NOMO-1 treated with dmso at 0.1 percent for 144 hours (cell line): ENCODE data around the gene IMPDH1.

Source experiments
- DNase-seq: peaks from one replicate; lab custom pipeline; 2025; ENCODE audit not compliant: unreplicated experiment; lab: John Stamatoyannopoulos, UW

The IMPDH1 gene

DNA sequence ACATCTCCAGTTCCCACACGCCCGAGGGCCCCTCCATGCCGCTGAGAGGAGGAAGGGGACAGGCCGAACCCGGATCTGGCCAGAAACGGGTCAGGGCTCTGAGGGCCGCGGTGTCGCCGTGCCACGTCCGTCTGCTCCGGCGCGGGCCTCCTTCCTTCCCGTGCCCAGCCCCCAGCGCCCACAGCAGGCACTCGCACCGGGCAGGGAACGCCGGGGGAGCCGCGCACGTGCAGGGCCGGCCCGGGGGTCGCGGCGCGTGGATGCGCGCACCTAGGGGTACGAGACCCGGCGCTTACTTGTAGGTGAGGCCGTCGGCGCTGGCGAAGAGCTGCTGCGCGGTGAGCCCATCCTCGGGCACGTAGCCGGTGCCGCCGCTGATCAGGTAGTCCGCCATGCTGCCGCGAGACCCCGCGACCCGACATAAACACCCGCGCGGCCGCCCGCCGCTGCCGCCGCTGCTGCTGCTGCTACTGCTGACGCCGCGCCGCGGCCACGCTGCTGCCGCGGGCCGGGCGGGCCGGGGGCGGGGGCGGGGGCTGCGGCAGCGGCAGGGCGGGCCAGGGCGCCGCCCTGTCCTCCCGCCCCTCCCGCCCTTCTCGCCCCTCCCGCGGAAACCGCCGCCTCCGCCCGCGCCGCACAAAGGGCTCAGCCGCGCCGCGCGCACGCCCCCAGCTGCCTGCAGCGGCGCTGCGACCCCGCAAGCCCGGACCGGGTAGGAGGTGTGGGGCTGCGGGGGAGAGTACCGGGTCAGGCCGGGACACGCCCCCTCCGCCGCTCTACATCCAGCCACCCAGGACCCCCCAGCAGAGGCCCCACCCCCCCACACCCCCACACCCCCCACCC, 4.1 kb downstream of the IMPDH1 start:
- DNase-seq, result no peak

DNA sequence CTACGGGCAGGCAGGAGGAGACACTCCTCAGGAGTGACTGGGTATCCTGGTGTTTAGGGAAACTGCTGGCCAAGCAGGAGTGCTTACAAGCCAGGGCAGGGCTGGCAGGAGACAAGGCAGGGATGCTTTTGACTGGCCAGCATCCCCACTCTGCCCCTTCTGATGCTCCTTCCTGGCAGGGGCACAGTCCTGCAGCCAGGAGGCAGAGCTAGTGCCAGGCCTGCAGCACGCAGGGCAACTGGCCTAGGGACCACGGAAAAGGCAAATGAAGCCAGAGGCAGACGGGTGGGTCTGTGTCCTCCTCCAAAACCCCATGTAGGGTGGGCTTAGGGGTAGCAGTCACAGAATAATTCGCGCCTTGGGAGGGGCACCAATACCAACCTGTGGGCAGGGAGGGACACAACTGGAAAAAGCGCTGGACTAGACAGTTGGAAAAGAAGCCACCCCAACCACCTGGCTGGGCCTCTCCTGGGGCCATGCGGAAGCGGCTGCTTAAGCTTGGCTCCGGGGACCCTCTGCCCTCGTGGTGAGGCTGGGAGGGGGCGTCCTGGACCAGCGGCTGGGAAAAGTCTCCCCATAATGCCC, 4.8 kb downstream of the IMPDH1 start:
- DNase-seq, result no peak

DNA sequence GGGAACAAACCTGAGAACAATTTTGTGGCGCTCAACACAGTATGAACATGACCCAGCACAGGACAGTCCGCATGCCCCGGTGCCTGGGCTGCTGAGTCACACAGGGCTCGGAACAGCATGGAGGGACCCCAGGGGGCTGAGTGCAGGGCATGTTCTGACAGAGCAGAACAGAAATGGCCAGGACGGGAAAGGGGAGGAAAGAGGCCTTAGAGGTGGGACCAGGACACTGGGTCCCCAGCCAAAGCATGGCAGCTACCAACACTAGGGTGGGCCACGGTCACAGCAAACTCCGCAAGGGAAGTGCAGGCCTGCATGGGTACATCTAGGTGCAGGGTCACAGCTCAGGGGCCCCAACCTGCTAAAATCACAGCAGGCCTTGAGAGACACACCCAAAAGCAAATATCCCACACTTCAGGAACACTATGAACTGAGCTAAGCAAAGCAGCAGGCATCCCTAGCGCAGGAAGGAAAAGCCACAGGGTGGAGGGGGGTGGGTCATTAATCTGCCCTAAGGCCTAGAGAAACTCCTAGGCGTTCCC, 5.6 kb downstream of the IMPDH1 start:
- DNase-seq, result no peak

DNA sequence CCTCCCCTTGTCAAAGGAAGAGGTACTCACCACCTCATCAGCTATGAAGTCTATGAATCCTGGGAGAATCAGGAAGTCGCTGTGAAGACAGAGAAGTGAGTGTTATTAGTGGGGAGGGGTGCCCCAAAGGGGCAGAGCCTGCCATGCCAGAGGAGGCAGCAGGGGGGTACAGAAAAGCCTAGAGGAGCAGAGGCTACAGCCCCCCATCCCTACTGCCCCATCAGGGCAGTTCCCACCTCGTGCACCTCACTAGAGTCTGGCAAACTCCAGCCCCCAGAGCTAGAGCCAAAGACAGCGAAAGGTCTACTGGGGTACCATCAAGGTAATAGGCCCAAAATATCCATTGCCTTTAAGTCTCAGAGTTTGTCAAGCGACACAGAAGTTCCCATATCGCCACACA, 6.1 kb downstream of the IMPDH1 start:
- no peak for DNase-seq

DNA sequence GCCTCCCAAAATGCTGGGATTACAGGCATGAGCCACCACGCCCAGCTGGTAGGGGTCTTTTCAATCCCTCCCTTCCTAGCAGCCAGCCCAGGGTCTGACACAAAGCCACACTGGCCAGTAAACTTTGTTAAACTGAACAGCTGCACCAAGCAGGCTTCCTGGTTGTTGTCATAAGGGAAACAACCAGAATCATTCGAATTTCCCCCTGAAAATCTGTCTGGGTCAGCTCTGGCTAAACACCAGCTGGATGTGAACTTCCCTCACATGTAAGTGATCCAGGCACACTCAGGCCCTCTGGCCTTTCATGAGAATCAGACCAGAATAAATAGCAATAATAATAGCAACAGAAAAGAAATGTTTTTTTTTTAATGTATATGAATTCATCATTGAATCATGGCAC, 7.4 kb downstream of the IMPDH1 start:
- DNase-seq, result no peak

DNA sequence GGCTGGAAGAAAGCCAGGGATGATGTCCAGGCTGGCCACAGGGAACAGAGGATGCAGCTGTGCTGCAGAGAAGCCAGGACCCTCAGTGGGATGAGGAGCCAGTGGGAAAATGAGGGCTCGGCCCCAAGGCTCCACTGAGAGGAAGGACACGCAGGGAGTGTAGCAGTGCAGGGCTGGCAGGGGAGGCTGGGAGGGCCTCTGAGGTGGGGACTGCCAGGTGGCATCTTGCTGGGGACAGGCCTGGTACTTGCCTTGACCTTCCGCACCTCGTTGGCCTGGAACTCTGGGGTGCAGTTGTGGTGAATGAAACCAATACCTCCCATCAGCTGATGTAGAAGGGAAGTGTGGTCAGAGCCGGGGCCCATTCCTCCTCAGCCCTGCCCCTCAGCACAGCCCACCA, 9.2 kb downstream of the IMPDH1 start:
- DNase-seq, result no peak

DNA sequence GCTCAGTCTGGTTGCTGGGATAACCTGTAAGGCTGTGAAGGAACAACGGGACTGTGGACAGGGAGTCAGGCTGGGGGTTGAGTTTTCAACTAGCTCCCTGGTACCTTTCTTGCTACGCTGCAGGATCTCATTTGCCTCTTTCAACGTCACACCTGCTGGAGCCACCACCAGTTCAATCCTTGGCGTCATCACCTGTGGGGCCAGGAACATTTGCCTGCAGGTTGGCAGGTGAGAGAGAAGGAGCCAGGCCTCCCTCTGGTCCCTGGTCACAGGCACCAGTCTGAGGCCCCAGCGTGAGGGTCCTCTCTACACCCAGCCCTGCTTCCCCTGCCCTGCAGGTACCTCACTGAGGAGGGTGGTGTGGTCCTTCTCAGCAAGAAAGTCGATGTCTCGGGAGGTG, 9.8 kb downstream of the IMPDH1 start:
- DNase-seq, result no peak

DNA sequence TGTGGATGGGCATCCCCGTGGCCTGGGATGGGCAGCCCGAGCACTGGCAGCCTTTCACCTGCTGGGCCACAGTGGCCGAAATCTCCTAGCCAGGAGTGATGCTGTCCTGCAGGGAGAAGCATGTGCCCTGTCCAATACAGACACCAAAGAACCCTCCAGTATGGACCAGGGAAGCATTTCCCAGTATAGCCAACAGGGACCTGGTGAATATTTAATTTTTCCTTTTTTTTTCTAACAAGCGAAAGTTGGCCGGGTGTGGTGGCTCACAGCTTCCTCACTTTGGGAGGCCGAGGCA, 11.0 kb downstream of the IMPDH1 start:
- no peak for DNase-seq

DNA sequence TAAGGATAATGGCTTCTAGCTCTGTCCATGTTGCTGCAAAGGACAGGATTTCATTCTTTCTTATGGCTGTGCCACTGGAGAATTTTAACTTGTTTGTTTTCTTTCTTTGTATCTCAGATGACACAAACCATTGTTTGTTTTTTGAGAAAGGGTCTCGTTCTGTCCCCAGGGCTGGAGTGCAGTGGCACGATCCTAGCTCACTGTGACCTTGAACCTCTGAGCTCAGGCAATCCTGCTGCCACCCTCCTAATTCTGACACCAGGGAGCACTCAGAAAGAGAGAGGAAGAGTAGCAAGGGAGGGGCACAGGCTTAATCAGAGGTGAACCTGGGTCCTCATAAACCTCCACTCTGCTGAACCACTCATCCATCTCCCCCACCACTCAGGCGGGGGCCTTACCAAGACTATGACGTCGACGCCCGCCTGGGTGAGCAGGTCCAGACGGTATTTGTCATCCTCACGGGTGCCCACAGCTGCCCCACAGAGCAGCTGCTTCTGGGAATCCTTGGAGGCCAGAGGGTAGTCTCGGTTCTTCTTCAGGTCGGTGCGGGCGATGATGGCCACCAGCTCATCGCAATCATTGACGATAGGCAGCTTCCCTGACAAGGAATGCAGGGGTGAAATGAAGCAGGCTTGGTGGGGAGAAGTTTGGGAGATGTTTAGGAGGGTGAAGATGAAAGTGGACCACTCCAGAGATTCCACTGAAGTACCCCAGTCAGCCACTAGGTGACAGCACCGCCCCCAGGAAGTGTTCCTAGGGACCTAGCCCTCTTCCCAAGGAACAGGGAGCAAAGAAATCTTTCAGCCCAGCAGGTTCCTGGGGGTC, 11.6 kb downstream of the IMPDH1 start:
- no peak for DNase-seq

DNA sequence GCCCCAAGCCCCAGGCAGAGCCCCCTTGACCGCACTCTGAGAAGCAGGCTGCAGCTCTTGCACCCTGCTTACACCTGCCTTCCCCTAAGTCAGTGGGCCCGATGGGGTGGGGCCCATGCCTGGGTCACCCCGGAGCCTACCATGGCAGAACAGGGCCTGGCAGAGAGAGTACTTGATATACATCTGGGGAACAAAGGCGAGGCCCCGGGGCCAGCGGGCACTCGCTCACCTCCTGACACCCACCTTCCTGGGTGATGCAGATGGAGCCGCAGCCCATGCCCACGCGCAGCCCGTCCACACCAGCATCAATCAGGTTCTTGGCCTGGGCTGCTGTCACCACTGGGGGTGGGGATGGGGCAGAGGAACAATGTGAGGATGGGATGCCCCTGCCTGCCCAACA, 13.4 kb downstream of the IMPDH1 start:
- DNase-seq, result no peak

DNA sequence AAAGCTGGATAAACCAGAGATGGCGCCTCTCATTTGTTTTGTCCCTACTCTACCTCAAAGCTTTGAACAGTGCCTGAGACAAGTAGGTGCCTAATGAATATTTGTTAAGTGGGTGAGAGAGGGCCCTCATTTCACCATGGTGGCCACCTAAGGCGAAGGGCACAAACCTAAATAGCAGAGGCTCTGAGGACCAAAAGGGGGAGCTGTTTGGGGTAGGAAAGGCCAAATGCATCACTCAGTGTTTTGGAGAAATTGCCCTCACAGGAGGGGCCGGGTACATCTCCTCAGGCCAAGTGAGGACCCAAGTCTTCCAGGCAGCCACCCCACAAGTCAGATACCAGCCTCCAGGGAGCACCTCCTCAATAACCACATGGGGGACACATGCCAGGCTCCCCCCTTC, 14.0 kb downstream of the IMPDH1 start:
- no peak for DNase-seq

DNA sequence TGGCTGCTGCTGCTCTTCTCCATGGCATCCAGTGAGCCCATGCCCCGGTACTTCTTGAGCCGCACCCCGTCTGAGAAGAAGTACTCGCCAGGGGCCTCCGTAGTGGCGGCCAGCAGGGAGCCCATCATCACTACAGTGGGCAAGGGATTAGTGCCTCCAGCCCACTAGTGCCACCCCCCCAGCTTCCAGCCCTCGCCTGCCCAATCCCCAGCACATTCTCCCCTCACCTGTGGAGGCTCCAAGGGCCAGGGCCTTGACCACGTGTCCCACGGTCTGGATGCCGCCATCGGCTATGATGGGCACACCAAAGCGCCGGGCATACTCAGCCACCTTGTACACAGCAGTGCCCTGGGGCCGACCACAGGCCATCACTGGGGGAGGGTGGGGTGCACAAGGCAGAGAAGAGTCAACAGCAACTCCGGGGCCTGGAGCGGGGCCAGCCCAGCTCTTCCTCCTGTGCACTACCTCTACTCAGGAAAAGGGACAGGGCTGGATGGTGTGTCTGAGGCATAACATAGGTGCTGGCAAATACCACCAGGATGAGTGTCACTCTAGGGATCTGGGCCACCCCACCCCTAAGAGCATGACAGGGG, 14.8 kb downstream of the IMPDH1 start:
- DNase-seq, result no peak

DNA sequence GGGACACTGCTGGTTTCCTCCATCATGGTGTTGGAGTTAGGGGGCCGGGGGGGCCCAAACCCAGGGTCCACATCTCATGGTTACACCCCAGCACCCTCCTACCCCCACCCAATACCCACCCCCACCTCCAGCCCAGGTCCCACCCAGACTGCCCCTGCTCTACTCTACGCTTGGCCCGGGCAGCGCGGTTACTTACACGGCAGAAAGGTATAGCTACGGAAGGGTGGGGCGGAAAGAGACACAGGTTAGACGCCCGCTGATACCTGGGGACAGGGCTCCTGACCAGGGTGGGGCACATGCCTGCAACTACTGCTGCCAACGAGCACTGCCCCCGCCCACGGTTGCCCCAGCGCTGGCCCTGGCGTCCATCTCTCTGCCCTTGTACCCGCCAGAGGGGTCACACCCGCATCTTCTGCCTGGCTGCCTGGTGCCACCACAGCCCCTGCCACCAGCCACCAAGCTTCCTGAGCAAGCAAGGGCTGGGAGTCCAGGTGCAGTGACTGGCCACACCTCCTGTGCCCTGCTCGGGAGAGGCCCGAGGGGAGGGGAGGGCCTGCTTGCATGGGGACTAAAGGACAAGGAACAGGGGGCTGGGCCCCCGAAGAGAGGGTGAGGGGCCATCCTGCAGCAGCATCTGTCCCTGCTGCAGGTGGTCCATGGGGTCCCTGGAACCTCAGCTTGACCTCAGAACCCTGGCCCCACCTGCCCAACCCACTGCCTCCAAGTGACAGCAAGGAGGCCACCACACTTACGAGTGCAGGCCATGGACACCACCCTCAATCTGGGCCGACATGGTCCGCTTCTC, 16.1 kb downstream of the IMPDH1 start:
- DNase-seq, result no peak

DNA sequence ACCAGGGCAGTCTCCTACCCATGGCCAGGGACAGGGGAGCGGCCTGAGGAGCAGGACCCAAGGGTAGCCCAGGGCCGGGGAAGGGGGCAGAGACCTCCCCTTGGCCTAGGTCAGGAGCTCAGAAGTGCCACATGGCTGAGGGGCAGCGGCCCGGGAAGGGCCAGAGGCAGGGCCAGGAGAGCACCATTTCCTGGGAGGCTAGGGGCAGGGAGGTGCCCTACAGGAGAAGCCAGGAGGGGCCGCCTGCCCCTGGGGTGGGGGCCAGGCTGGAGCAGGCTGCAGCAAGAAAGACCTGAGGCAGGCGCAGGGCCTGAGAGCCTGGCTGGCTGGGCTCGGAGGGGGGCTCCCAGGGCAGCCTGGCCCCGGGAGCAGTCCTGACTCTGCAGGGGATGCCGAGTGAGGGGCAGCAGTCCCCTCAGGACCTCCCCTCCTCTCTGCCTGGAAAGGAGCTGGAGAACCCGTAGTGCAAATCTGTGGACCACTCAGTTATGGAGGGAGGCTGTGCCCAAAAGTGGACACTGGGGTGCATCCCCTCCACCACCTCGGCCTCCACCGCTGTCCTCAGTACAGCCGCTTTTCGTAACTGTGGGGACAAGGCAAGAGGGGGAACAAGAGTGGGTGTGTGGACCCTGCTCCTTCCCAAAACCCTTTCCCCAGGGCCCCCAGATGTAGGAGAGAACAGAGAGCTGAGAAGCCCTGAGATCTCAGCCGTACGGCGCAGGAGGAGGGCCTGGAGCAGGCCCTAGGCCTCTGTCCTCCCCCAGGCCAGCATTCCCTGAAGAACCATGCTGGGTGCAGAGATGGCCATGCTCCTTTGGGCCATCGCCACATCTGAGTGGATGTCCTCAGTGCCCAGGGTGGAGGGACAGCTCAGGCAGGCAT, 17.1 kb downstream of the IMPDH1 start:
- no peak for DNase-seq

DNA sequence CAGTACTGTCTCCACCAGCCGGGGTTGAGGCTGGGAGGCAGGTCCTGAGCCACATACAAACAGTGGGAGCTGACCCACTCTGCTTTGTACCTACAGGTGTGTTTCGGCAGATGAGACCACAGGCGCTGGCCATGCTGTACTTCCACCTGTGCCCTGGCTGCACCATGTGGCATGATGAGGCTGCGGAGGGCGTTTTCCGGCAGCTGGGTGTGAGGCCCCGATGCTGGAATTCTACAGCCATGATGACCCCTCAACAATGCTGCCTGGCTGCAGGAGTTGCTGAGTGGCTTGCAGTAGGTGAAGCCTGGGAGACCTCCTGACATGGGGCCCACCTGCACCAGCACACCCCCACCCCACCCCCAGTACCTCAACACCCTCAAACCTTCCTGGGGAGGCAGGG, 18.0 kb downstream of the IMPDH1 start:
- DNase-seq, result no peak

DNA sequence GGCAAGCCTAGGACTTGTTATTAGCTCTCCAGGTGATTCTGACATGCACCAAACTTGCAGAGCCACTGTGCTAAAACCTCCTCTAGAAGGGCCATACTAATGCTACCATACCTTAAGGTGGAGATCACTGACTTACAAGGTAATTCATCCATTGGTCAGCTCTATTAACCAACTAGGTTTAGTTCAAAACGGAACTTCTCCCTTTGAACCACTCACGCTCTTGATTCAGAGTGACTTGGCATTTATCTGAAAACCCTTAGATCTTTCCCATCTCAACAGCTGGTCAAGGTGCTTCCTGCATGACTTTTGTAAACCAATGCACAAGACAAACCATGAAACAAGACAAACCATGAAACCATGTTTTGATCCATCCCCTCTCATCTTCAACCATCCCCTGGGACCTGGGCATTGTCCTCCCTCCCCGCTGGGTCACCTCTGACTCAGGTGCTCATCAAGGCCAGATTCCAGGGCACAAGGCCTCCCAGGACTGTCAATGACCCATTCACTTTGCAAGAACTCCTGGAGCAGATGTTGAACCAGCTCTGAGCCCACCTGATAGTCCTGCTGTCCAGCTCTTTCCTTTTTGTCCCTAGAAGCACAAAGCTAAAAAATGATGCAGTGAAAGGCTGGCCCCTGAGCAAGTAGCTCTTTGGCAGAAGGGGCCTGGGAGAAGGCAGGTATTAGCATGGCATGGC, 18.8 kb downstream of the IMPDH1 start:
- DNase-seq, result no peak

DNA sequence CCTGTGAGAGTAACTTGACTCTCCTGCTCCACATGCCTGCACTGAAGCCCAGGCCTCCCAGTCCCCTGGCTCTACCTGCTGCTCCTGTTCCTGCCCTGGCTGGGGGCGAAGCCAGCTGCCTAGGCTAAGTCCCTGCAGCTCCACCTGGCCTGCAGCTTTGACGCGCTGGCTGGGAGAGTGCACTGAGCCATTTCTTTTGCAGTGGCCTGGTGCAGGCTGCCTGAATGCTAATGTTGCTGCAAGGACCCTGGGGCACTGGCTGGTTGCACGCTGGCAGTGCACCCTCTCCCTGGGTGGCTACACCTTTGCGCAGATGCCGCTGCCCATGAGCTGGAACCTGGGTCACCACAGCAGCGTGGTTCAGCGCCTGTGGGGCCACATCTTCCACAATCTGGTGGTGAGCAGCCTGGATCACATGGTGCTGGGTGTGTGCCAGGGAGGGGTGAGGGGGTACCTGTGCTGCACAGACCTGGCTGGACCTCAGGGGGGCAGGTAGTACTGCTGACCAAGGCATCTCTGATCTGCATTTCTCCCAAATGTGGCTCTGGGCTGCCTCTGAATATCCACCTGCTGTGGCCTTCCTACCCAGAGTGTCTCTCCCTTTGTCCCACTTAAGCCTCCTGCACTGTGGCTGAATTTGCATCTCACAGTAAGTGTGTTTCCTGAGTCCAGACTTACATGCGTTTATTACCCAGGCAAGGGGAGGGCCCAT, 20.0 kb downstream of the IMPDH1 start:
- DNase-seq, result no peak

DNA sequence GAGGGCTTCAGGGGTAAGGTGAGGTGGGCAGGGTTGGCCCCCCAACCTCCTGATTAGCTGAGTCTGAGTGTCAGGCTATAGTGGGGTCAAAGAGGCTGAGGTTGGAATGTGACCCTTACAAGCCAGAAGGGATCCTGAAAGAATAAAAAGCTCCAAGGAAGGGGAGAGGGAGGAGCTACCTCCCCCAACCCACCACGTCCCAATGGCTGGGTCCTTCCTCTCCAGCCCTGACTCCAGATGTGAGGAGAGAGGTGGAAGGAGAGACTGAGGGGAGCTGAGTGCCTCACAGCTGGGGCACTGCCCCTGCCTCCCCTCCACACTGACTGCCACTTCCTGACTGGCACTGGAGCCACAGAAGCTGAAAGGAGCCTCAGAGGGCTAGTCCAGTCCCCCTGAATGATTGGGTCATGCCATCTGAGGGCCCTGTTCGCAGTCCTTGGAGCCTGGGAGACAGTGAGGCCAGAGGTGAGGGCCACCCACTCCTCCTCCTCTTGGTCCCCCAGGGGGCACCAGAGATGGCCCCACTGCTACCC, 20.6 kb downstream of the IMPDH1 start:
- DNase-seq, result no peak
